LHCN-M2 (cell line): ENCODE data around the gene TNFRSF9. TPM values are rescaled to one million over a fixed set of nuclear protein-coding genes. Genes with fewer than 3 reads are reported as not detected.
"Not testable (repeated sequence)": the region's sequence is repeated elsewhere in the genome, so short reads cannot be mapped to it uniquely, and the experiment has no call there.

ENCODE experiments used
- DNase-seq: peaks from one replicate; pipeline ENCODE4 v3.0.0-alpha.2; 2012; ENCODE audit warnings: low read depth
- polyA plus RNA-seq: library from polyadenylated mRNA; unstranded; fragments of >200 nt; gene quantifications from one replicate; pipeline ENCODE4 v1.2.1, GENCODE V29; 2012; ENCODE audit warnings: missing spikeins
- total RNA-seq: library from RNA; depleted of rRNA; stranded (reverse); fragments of >200 nt; gene quantifications from 2 replicates; pipeline ENCODE4 v1.2.3, GENCODE V29; 2014; rRNA removed

Gene TNFRSF9
- 0.06 TPM in 1 of 2 replicates, not detected in the other for total RNA-seq
- 0.10 TPM for polyA plus RNA-seq

- DNase-seq = peak; percentile 30
Measured at GRCh38 chr1:7940745-7941436, at the start of gene TNFRSF9. TNFRSF9 (minus strand) TSS chr1:7940839; CDS start chr1:7939994, 845 bp downstream.

DNA sequence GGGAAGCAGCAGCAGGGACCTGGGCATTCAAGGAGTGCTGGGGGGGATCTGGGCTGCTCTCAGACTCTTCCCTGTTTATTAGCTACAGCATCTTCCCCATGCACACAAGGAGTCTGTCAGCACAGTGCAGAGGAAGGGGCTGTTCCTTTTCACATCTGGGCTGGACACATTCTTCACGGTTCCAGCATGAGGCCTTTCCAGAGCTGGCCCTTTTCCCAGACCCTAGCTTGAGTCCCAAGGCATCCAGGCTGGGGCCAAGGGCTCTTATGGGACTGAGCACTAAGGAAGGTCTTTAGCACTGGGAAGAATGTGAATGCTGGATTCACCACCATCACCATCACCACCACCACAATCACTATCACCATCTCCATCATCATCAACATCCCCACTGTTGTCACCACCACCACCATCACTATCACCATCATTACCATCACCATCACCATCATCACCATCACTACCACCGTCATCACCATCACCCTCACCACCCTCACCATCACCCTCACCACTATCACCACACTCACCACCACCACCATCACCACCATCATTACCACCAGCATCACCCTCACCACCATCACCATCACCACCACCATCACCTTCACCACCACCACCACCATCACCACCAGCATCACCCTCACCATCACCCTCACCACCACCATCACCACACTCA lies 49.3 kb upstream of the TNFRSF9 start:
- no peak for DNase-seq

DNA sequence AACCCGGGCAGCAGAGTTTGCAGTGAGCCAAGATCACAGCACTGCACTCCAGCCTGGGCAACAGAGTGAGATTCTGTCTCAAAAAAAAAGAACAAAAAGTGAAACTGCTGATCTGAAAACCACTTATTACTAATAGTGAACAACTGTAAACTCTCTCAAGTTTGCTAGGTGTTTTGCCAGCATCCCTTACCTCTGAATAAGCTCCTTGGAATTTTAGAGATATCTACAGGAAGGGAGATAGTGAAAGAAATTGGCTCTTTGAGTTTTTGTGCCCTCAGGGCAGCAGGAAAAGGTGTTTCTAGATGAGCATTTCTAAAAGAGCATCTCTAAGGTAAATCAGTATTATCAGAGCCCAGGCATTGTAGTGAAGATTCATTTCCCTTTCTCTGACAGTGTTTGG lies 47.9 kb upstream of the TNFRSF9 start:
- no peak for DNase-seq

- DNase-seq = no peak
Measured at GRCh38 chr1:7987528-7987927, 46.9 kb upstream of the TNFRSF9 start.

- DNase-seq = no peak
Measured at GRCh38 chr1:7985851-7986612, 45.4 kb upstream of the TNFRSF9 start.

- no peak for DNase-seq
Measured at GRCh38 chr1:7984811-7985210, 44.2 kb upstream of the TNFRSF9 start.

GRCh38 chr1:7983086-7983778 lies 42.6 kb upstream of the TNFRSF9 start:
- no peak for DNase-seq

DNA sequence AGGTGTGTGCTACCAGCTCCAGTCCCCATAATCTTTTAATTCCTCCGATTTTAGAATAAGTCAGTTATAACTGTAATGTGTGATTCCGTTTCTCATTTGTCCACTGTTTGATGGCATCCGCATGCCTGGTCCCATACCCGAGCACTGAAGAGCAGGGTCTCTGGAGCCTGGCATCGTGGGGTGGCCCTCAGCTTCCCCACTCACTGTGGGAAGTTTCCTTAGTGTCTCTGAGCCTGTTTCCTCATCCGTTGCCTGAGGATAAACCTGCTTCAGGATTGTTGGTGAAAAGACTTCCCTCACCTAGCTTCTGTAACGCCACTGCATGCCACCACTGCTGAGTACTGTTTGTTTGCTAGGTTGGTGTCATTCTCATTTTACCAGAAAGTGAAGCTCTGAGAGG lies 40.3 kb upstream of the TNFRSF9 start:
- no peak for DNase-seq

DNA sequence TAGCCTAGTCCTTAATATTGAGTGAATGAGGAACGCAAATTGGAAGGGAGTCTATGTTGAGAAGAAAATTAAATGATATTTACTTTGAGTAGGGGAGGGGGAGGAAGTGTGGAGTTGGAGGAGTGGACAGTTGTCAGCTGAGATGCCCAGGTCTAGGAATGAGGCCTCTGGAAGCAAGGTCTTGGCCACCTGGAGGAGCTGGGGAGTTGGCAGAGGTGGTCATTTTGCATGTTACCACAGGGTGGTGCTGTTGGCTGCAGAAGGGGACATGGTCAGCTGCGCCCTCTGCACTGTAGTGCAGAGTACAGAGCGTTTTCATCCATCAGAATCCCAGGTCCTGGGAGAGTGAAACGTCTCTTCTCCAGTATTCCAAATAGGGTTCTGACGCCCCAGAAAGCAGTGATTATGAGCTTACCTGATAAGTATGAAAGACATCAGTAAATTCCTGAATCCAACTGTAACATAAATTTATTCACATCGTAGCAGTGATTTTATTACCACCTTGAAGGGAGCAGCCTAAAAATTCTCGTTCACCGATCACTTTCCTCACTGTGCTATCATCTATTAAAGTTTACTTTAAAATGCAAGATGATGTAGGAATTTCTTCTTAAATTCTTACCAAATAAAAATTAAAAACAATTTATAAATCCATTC lies 34.7 kb upstream of the TNFRSF9 start:
- DNase-seq = peak; percentile 72

- no peak for DNase-seq
Measured at GRCh38 chr1:7973086-7973485, 32.4 kb upstream of the TNFRSF9 start.

DNA sequence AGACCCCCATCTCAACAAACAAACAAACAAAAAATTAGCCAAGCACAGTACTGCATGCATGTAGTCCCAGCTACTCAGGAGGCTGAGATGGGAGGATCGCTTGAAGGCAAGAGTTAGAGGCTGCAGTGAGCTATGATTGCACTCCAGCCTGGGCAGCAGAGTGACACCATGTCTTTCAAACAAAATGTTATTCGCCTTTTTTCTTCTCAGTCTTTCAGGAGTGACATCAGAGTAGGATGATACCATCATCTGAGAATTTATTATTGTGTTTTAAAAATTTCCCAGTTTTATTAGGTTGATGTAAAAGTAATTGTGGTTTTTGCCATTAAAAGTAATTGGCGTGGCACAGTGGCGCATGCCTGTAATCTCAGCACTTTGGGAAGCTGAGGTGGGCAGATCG lies 31.6 kb upstream of the TNFRSF9 start:
- no peak for DNase-seq

- DNase-seq = no peak
Measured at GRCh38 chr1:7971024-7971423, 30.4 kb upstream of the TNFRSF9 start.

DNA sequence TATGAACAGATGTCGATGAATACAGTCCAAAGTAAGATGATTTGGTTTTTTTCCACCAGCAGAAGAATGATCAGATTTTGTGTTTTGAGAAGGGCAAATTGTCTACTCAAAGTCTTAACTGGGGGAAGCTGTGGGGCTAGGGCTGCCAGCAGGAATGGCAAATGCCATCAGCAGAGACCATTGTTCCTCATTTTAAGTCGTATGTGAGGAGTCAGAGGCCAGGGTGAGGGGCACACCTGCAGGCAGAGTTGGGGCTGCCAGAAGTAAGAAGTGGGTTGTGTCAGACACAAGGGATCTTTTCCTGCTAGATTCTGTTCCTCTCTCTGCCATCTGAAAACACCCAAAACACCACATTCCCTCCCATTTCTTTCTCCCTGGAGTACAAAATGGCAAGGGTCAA lies 29.6 kb upstream of the TNFRSF9 start:
- no peak for DNase-seq

DNA sequence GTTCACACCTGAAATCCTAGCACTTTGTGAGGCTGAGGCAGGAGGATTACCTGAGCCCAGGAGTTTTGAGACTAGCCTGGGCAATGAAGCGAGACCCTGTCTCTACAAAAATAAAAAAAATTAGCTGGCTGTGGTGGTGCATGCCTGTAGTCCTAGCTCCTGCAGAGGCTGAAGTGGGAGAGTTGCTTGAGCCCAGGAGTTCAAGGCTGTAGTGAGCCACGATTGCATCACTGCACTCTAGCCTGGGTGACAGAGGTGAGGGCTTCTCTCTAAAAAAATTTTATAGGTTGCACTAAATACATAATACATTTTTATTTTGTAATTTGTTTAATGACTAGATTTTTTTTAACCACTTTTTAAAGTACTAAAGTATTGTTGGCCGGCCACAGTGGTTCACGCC lies 27.0 kb upstream of the TNFRSF9 start:
- no peak for DNase-seq

DNA sequence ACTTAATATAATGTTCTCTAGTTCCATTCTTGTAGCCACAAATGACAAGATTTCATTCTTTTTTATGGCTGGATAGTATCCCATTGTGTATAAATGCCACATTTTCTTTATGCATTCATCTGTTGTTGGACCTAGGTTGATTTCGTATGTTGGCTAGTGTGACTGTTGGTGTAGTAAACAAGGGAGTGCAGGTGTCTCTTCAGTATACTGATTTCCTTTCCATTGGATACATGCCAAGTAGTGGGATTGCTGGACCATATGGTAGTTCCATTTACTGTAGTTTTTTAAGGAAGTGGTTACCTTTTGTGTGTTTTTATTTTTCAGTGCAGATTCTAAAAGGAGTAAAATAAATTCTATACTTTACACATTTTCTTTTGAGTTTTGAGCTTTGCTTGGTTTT lies 26.6 kb upstream of the TNFRSF9 start:
- no peak for DNase-seq

DNA sequence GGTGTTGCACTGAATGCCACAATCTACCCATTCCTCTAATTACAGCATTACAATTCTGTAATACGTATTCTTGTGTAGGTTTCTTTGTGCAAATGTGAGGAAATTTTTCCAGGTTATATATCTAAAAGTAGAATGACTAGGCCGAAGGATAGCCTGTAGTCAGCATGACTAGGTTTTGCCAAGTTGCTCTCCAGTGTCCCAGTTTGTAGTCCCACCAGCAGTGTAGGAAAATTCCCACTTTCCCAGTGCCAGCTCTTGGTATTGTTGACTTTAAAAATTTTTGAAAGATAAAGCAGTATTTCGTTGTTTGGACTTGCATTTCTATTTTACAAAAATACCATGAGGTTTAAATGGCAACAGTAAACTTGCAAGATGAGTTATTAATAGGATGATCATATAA lies 23.8 kb upstream of the TNFRSF9 start:
- DNase-seq = no peak

DNA sequence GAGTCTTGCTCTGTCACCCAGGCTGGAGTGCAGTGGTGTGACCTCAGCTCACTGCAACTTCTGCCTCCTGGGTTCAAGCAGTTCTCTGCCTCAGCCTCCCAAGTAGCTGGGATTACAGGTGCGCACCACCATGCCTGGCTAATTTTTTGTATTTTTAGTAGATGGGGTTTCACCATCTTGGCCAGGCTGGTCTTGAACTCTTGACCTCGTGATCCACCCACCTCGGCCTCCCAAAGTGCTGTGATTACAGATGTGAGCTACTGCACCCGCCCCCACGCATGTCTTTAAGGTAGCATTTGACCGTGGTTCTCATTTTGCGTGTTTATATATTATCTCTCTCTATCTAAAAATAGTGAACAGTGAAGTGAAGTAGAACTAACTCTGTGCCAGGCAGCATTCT lies 23.2 kb upstream of the TNFRSF9 start:
- DNase-seq = not testable (repeated sequence)

- not testable (repeated sequence) for DNase-seq
Measured at GRCh38 chr1:7963378-7963730, 22.7 kb upstream of the TNFRSF9 start.

DNA sequence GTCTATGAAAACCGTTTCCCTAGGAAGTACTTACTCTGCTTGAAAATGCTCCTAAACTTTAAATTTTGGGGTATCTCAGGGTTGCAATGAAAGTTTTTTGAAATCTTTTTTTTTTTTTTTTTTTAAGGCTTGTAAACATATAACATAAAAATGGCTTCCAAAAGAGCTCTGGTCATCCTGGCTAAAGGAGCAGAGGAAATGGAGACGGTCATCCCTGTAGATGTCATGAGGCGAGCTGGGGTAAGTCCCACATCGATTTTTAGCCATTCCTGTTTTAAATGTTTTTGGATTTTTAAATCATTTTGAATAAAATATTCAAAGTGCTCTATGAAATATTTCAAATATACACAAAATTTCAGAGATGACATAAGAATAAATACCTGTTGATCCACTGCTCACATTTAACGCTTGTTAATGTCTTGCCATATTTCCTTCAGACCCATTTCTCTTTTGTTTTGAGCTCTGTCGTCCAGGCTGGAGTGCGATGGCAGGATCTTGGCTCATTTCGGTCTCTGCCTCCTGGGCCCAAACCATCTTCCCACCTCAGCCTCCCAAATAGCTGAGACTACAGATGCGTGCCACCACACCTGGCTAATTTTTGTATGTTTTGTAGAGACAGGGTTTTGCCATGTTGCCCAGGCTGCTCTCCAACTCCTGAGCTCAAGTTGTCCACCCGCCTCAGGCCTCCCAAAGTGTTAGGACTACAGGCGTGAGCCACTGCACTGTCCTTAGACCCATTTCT lies 22.2 kb upstream of the TNFRSF9 start:
- DNase-seq = no peak

DNA sequence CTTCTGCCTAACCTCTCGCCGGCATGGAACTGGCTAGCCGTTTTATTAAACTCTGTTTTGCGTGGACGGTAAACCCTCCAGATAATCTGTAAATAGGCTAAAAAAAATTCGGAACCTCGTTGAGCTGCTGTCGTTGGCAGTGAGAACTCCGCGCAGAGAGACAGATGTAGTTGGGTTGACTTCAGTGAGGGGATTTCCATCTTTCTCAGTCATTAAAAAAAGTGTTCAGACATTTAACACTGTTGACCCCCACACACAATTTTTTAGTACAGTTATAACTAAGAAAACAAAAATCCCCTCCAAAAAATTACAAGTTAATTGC lies 21.3 kb upstream of the TNFRSF9 start:
- DNase-seq = no peak
